H1 (cell line): Measurements from ENCODE around the gene CCDC38. TPM values are rescaled to one million over a fixed set of nuclear protein-coding genes. Genes with fewer than 3 reads are reported as not detected.
"Not testable (repeated sequence)": the region's sequence is repeated elsewhere in the genome, so short reads cannot be mapped to it uniquely, and the experiment has no call there.

ENCODE experiments used
- CTCF ChIA-PET: fragments of 300-600 bp; sonication (Branson Sonifier 250); formaldehyde crosslinking; loops from one replicate; lab custom pipeline; 2021; ENCODE audit not compliant: partially characterized antibody; lab: Charles Lee
- POLR2A ChIA-PET: fragments of 300-600 bp; sonication (Branson Sonifier 250); formaldehyde crosslinking; loops from one replicate; lab custom pipeline; 2021; ENCODE audit warnings: inconsistent platforms; ENCODE audit not compliant: partially characterized antibody; lab: Charles Lee
- DNase-seq, 2 experiments: peaks; one replicate each; pipeline versions ENCODE4 v3.0.0 to v3.0.0-alpha.2; 2010 to 2022; ENCODE audit warnings: low spot score in 2 of 2, low read depth in 1 of 2, mixed read lengths in 1 of 2
- FAIRE-seq: peaks from 2 replicates; lab custom pipeline; 2011; peaks lifted over from hg19 to GRCh38; lab: Jason Lieb, UNC
- H2AFZ ChIP-seq: 2 replicates; pipeline ENCODE4 v1.8.1; 2012; ENCODE audit warnings: low read length, inconsistent platforms
- H2AK5ac ChIP-seq: 2 replicates; pipeline ENCODE4 v1.6.1; 2013; ENCODE audit warnings: low read depth, low read length
- H2BK120ac ChIP-seq: replicated peaks from 2 replicates; pipeline ENCODE3; 2013; ENCODE audit warnings: low read depth, low read length, inconsistent platforms
- H2BK12ac ChIP-seq: 2 replicates; pipeline ENCODE4 v1.6.1; 2013; ENCODE audit warnings: low read depth, low read length
- H2BK15ac ChIP-seq: 2 replicates; pipeline ENCODE4 v1.6.1; 2013; ENCODE audit warnings: low read length
- H2BK20ac ChIP-seq: 2 replicates; pipeline ENCODE4 v1.6.1; 2013; ENCODE audit warnings: low read length
- H2BK5ac ChIP-seq: 2 replicates; pipeline ENCODE4 v1.6.1; 2013; ENCODE audit warnings: low read depth, low read length
- H3K14ac ChIP-seq: 2 replicates; pipeline ENCODE4 v1.6.1; 2013; ENCODE audit warnings: inconsistent platforms; ENCODE audit not compliant: insufficient read length
- H3K18ac ChIP-seq: 2 replicates; pipeline ENCODE4 v1.6.1; 2013; ENCODE audit warnings: low read length; ENCODE audit errors: extremely low read depth
- H3K23ac ChIP-seq: 2 replicates; pipeline ENCODE4 v1.6.1; 2013; ENCODE audit warnings: inconsistent platforms; ENCODE audit not compliant: insufficient read length
- H3K23me2 ChIP-seq: 2 replicates; pipeline ENCODE4 v1.6.1; 2013; ENCODE audit warnings: low read depth, low read length
- H3K27ac ChIP-seq: 2 replicates; pipeline ENCODE4 v1.6.1; 2011; ENCODE audit warnings: low read depth, low read length, inconsistent platforms
- H3K27me3 ChIP-seq, 4 experiments: replicated peaks in 1 of 4; 1 replicate in 1 of 4; 2 replicates in 3 of 4; pipeline versions ENCODE4 v1.6.1 to v1.8.1; 2011 to 2013; ENCODE audit warnings: low read length in 3 of 4, mild to moderate bottlenecking in 3 of 4, inconsistent platforms in 2 of 4, mixed read lengths in 2 of 4, moderate library complexity in 1 of 4; ENCODE audit not compliant: control insufficient read depth in 3 of 4, insufficient read depth in 3 of 4; ENCODE audit errors: extremely low read depth in 1 of 4
- H3K36me3 ChIP-seq, 4 experiments: 2 replicates each; pipeline versions ENCODE4 v1.6.1 to v1.8.1; 2011 to 2013; ENCODE audit warnings: mild to moderate bottlenecking in 4 of 4, low read length in 3 of 4, moderate library complexity in 2 of 4, control low read depth in 1 of 4, inconsistent platforms in 1 of 4; ENCODE audit not compliant: insufficient read depth in 4 of 4, control insufficient read depth in 2 of 4
- H3K4ac ChIP-seq: replicated peaks from 2 replicates; pipeline ENCODE3; 2013; ENCODE audit warnings: low read length, low read depth, mixed read lengths, inconsistent platforms; ENCODE audit not compliant: insufficient read length
- H3K4me1 ChIP-seq, 4 experiments: replicated peaks in 1 of 4; 1 replicate in 1 of 4; 2 replicates in 3 of 4; pipeline versions ENCODE4 v1.6.1 to v1.8.1; 2011 to 2013; ENCODE audit warnings: low read length in 3 of 4, inconsistent platforms in 2 of 4, mixed read lengths in 1 of 4; ENCODE audit not compliant: insufficient read depth in 4 of 4, control insufficient read depth in 3 of 4
- H3K4me2 ChIP-seq, 2 experiments: 2 replicates each; pipeline versions ENCODE4 v1.6.1 to v1.8.1; 2011 to 2013; ENCODE audit warnings: low read depth in 2 of 2, low read length in 2 of 2, control low read depth in 1 of 2, inconsistent platforms in 1 of 2, mild to moderate bottlenecking in 1 of 2; ENCODE audit not compliant: insufficient read depth in 1 of 2
- H3K4me3 ChIP-seq, 4 experiments: fragments of 200-600, 300-600 bp in 1 of 4; sonication (generic), shearing (Covaris generic), sonication (Bioruptor Twin) in 1 of 4; 2 replicates each; pipeline versions ENCODE4 v1.5.1 to v1.8.1; 2011 to 2016; ENCODE audit warnings: low read length in 4 of 4, low read depth in 3 of 4, control low read depth in 2 of 4, inconsistent platforms in 2 of 4, mild to moderate bottlenecking in 2 of 4, mixed read lengths in 1 of 4, moderate library complexity in 1 of 4; ENCODE audit not compliant: insufficient read depth in 2 of 4; ENCODE audit errors: extremely low read depth in 1 of 4
- H3K56ac ChIP-seq: replicated peaks from 2 replicates; pipeline ENCODE3; 2013; ENCODE audit warnings: low read depth, mild to moderate bottlenecking, mixed read lengths, low read length, inconsistent platforms; ENCODE audit not compliant: insufficient read length
- H3K79me1 ChIP-seq: 2 replicates; pipeline ENCODE4 v1.6.1; 2013; ENCODE audit warnings: low read depth, low read length, control low read depth
- H3K79me2 ChIP-seq, 2 experiments: 2 replicates each; pipeline versions ENCODE4 v1.6.1 to v1.8.1; 2012 to 2013; ENCODE audit warnings: low read length in 2 of 2, mild to moderate bottlenecking in 2 of 2, inconsistent platforms in 1 of 2; ENCODE audit not compliant: insufficient read depth in 2 of 2, control insufficient read depth in 1 of 2
- H3K9ac ChIP-seq, 4 experiments: replicated peaks in 1 of 4; 1 replicate in 1 of 4; 2 replicates in 3 of 4; pipeline versions ENCODE4 v1.6.1 to v1.8.1; 2011 to 2013; ENCODE audit warnings: low read depth in 3 of 4, low read length in 3 of 4, control low read depth in 2 of 4, mild to moderate bottlenecking in 2 of 4, moderate library complexity in 2 of 4, inconsistent platforms in 1 of 4; ENCODE audit errors: extremely low read depth in 1 of 4
- H3K9me3 ChIP-seq, 2 experiments: 2 replicates each; pipeline versions ENCODE4 v1.6.1 to v1.8.1; 2012 to 2013; ENCODE audit warnings: mild to moderate bottlenecking in 2 of 2, moderate library complexity in 2 of 2, control low read depth in 1 of 2, inconsistent platforms in 1 of 2, low read depth in 1 of 2, low read length in 1 of 2, mixed read lengths in 1 of 2; ENCODE audit not compliant: insufficient read depth in 2 of 2
- H4K20me1 ChIP-seq, 2 experiments: replicated peaks in 1 of 2; 2 replicates each; pipeline versions ENCODE3 to v1.8.1; 2011 to 2013; ENCODE audit warnings: inconsistent platforms in 2 of 2, low read length in 2 of 2, mild to moderate bottlenecking in 1 of 2; ENCODE audit not compliant: insufficient read depth in 2 of 2, control insufficient read depth in 1 of 2
- H4K5ac ChIP-seq: 2 replicates; pipeline ENCODE4 v1.6.1; 2013; ENCODE audit warnings: low read length, low read depth, mixed read lengths, inconsistent platforms; ENCODE audit not compliant: insufficient read length
- H4K8ac ChIP-seq: 2 replicates; pipeline ENCODE4 v1.8.0; 2013; ENCODE audit warnings: mild to moderate bottlenecking, moderate library complexity, low read length, inconsistent platforms; ENCODE audit not compliant: insufficient read depth; ENCODE audit errors: extremely low read depth
- H4K91ac ChIP-seq: replicated peaks from 2 replicates; pipeline ENCODE3; 2013; ENCODE audit warnings: low read length, mixed read lengths, inconsistent platforms; ENCODE audit not compliant: insufficient read length
- ATF3 ChIP-seq: IDR thresholded peaks from 2 replicates; pipeline ENCODE4 v1.6.1; 2011; ENCODE audit warnings: low read depth, mild to moderate bottlenecking, low read length; ENCODE audit not compliant: insufficient read depth
- CEBPB ChIP-seq: IDR thresholded peaks from 2 replicates; pipeline ENCODE4 v1.6.1; 2012; ENCODE audit warnings: low read depth, low read length
- RAD21 ChIP-seq, 2 experiments: IDR thresholded peaks in 1 of 2; conservative IDR thresholded peaks in 1 of 2; 2 replicates each; pipeline ENCODE4 v1.6.1; 2011; ENCODE audit warnings: low read depth in 2 of 2, low read length in 2 of 2, improper control_type of control experiment in 1 of 2, inconsistent platforms in 1 of 2, mild to moderate bottlenecking in 1 of 2, moderate library complexity in 1 of 2
- WGBS, 2 experiments: shearing (Covaris generic) in 1 of 2; methylation state at CpG; one replicate each; pipeline versions ENCODE4 v1.1.6 to v1.1.7; 2013 to 2015; ENCODE audit warnings: low lambda C conversion rate in 2 of 2, mixed read lengths in 2 of 2, inconsistent platforms in 1 of 2, low coverage in 1 of 2, missing lambda C conversion rate in 1 of 2; ENCODE audit not compliant: insufficient replicate concordance in 2 of 2, insufficient coverage in 1 of 2, insufficient read length in 1 of 2; ENCODE audit errors: extremely low coverage in 1 of 2, missing lambda C conversion rate in 1 of 2; 5-methylcytosine and 5-hydroxymethylcytosine counted together
- polyA plus RNA-seq, 7 experiments: library from polyadenylated mRNA; depleted of rRNA in 3 of 7; stranded (reverse) in 5 of 7; unstranded in 2 of 7; fragments of >200 nt in 5 of 7; fragments of 200-250 nt in 2 of 7; gene quantifications; 1 replicate in 5 of 7; 2 replicates in 1 of 7; 4 replicates in 1 of 7; pipeline versions ENCODE4 v1.2.1 to v1.2.3, GENCODE V29; 2011 to 2013; ENCODE audit warnings: missing spikeins in 2 of 7, mixed read lengths in 2 of 7
- total RNA-seq: library from RNA; stranded (reverse); fragmentation: NEBNext Ultra II Directional; extraction: Animal tissue kit (Norgen Biotek cat#: 25700); gene quantifications from 2 replicates; pipeline ENCODE4 v1.2.1, GENCODE V29; 2021

The CCDC38 gene
- total and polyA plus RNA-seq, 2 of the 8 experiments (the other 6 are each of a cell fraction or from before 2014, with no cell fraction given), result not detected

- no peak for TF ChIP-seq ATF3
- TF ChIP-seq RAD21 (IDR thresholded peaks at IDR 0.05 in 1 of 2, conservative IDR thresholded peaks at IDR 0.05 in 1 of 2; ENCODE audit: low read depth in 2 of 2, low read length in 2 of 2), result peak; percentile 74 to 79
- TF ChIP-seq CEBPB, result no peak
Measured at GRCh38 chr12:95848575-95849388, 93.6 kb downstream of the CCDC38 start (continued).

- H2AK5ac ChIP-seq, H2BK120ac ChIP-seq, H4K5ac ChIP-seq, H3K56ac ChIP-seq, H2BK5ac ChIP-seq, H4K91ac ChIP-seq, H2BK12ac ChIP-seq, H3K18ac ChIP-seq, H3K79me2 ChIP-seq, H3K9ac ChIP-seq, H3K4me2 ChIP-seq, H3K79me1 ChIP-seq, H3K4me3 ChIP-seq, H4K8ac ChIP-seq, H4K20me1 ChIP-seq, H2AFZ ChIP-seq, H3K23ac ChIP-seq, H3K27me3 ChIP-seq, H3K4me1 ChIP-seq, H3K14ac ChIP-seq, H3K9me3 ChIP-seq, H3K4ac ChIP-seq, DNase-seq, POLR2A ChIA-PET, H3K36me3 ChIP-seq, FAIRE-seq, H3K23me2 ChIP-seq, H2BK20ac ChIP-seq, H3K27ac ChIP-seq, H2BK15ac ChIP-seq: not testable (repeated sequence)
- 92% methylated on average over 5 of the region's 12 CpGs; no CpG with 5 or more reads in 1 of the 2 experiments for WGBS, 2 experiments
- CTCF ChIA-PET, result interaction anchor here (0.9 to 1.5 kb wide), 2 partner anchors 26 to 260 kb away, joined by 3 to 4 read pairs; no protein-coding TSS in a partner anchor
Measured at GRCh38 chr12:95842426-95842825, 100.0 kb downstream of the CCDC38 start.
